Measurements from ENCODE around the gene LAGE3.
"Not testable (repeated sequence)": the region's sequence is repeated elsewhere in the genome, so short reads cannot be mapped to it uniquely, and the experiment has no call there.

Gene LAGE3

DNA sequence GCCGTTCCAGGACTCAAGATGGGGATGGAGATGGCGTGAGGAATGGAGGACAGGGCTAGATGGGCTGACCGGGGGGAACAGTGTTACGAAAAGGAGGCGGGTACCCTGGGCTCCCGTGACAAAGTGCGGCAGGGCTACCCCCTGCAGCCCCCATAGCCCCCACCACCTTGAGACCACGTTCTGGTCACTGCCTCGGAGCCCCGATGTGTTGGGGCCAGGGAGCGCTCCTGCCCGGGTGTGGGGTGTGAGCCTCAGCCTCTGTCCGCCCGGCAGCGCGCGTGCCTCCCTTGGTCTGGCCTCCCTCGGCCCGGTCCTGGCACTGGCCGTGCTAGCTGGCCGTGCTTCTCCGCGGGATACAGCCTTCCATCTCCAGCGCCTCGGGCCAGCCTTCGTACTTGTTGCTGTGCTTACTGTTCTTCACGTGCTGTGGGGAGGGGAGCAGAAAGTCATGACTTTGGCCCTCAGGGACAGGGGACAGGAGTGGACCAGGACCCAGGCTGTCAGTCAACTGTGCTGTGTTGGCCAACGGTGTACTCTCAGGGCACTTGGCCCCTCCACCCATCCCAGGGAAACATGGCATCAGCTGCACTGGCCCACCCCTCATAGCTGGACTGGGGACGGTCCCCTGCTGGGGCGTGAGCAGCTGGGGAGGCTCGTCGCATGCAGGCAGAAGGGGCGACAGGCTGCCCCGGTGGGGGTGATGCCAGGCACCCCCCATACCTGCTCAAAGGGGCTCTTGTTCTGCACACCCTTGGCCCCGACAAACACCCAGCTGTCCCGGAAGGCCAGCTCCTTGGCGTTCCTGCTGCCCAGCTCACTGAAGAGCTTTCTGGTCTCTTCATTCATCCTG, 27.6 kb upstream of the LAGE3 start:
- DNase-seq = peak in 1 of 42 donors; percentile 5
- intact Hi-C loops (cut with DNase I) = no loop called here

GRCh38 chrX:154505734-154506133, 26.7 kb upstream of the LAGE3 start:
- intact Hi-C loops (cut with DNase I) = no loop called here
- peak in 4 of 42 donors; percentile 23 to 47 (median 32) for DNase-seq

DNA sequence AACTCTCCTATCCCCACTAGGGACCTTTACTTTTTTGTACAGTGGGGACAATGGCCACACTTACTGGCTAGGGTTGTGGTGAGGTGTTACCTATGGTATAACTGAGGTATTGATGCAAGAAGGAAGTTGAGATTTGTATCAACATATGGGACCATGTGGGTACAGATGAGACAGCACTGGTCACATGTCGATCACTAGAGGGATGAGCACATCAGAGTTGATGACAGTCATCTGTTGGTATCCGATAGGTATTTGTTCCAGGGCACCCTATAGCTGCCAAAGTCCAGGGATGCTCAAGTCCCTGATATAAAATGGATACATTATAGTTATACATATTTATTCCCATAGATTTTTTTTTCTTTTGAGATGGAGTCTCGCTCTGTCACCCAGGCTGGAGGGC, 23.9 kb upstream of the LAGE3 start:
- DNase-seq = no peak
- intact Hi-C loops (cut with DNase I) = no loop called here

DNA sequence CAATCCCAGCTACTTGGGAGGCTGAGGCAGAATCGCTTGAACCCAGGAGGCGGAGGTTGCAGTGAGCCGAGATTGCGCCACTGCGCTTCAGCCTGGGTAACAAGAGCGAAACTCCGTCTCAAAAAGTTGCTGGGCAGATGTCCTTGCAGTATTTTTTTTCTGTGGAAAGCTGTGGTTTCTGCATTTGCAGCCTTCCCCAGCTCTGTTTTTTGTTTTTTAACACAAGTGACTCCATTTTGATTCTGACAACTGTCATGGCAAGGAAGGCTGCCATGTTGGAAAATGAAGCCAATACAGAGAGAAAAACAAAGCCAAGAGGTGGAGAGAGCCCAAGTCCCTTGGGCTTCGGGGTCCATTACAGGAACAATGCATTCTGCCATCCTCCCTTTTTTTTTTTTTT, 23.0 kb upstream of the LAGE3 start:
- no peak for DNase-seq
- intact Hi-C loops (cut with DNase I) = no loop called here

- intact Hi-C loops (cut with DNase I); DNase-seq: not testable (repeated sequence)
Measured at GRCh38 chrX:154501423-154501822, 22.3 kb upstream of the LAGE3 start.

GRCh38 chrX:154496591-154497137, 17.6 kb upstream of the LAGE3 start:
- intact Hi-C loops (cut with DNase I); DNase-seq: not testable (repeated sequence)

DNA sequence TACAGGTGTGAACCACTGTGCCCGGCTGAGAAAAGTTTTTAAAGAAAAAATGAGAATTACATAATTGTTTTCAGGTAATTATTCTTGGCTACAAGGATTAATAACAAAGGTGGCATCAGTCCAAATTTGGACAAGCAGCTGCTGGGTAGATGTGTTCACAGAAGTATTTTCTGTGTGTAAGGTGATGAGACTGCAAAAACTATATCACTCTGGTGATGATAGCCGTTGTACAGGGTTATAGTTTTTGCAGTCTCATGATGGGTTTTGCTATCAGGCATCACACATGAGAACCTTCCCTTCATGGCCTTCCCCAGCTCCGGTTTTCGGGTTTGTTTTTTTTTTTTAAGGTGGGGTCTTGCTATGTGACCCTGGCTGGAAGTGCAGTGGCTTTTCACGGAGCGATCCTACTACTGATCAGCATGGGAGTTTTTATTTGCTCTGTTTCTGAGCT, 16.4 kb upstream of the LAGE3 start:
- intact Hi-C loops (cut with DNase I) = no loop called here
- DNase-seq = no peak

GRCh38 chrX:154494715-154495114, 15.6 kb upstream of the LAGE3 start:
- intact Hi-C loops (cut with DNase I) = no loop called here
- DNase-seq = no peak

- intact Hi-C loops (cut with DNase I) = no loop called here
- DNase-seq = peak; percentile 86 to 97 (median 94)
Measured at GRCh38 chrX:154490414-154491083, 11.5 kb upstream of the LAGE3 start, which contains the start of gene SLC10A3. Gene SLC10A3, minus strand, starts transcription at chrX:154490629. Its CDS starts 1,689 bp downstream, at chrX:154488940.

DNA sequence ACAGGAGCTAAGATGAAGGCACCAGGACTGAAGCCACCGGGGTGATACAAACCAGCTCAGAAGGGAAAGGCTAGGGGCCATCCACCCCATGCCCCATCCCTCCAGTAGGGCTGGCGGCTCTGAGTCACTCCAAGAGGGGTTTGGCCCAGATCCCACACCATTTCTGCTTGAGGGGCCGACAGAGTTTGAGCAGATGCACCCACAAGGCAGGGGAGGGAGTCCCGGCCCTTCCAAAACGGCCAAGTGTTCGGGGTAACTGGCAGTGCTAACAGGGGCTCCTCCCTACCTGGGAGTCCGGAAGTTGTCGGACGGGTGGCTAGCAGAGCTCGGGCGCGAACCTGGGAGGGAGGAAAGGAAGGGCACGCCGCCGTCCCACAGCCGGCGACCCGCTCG, 10.9 kb upstream of the LAGE3 start:
- intact Hi-C loops (cut with DNase I) = no loop called here
- peak in 2 of 42 donors; percentile 13 to 24 for DNase-seq

- intact Hi-C loops (cut with DNase I) = no loop called here
- DNase-seq = no peak
Measured at GRCh38 chrX:154489182-154489581, 10.1 kb upstream of the LAGE3 start.

DNA sequence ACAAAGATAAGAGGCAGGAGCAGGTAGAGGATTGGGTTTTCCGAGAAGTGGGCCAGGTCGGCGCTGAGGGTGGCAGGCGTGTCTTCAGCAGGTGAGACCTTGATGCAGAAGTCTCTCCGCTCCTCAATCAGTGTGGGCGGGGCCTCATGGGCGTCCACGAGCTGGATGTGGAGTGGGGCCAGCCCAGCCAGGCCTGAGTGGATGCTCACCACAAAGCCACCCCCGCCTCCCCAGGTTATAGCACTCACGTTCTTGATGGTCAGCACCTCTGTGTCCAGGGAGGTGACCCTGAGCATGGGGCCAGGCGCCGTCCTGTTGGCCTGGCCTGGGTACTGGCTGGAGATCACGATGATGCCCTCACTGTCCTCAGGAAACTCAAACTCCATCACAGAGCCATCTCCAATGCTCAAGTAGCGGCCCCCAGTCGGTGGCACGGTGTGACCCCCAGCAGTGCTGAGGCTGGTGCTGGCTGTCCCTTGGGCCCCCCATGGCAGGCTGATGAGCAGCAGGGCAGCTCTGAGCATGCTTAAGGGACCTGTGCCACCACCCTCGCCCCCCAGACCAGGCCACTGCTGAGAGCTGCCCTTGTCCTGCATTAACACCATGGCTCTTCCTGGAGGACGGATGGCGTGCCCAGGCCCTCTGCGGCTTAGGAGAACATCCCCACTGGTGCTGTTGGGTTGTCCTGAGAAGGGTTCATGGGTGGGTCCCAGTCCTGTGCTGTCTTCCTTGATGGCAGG, 9.4 kb upstream of the LAGE3 start:
- DNase-seq = no peak
- intact Hi-C loops (cut with DNase I) = no loop called here

DNA sequence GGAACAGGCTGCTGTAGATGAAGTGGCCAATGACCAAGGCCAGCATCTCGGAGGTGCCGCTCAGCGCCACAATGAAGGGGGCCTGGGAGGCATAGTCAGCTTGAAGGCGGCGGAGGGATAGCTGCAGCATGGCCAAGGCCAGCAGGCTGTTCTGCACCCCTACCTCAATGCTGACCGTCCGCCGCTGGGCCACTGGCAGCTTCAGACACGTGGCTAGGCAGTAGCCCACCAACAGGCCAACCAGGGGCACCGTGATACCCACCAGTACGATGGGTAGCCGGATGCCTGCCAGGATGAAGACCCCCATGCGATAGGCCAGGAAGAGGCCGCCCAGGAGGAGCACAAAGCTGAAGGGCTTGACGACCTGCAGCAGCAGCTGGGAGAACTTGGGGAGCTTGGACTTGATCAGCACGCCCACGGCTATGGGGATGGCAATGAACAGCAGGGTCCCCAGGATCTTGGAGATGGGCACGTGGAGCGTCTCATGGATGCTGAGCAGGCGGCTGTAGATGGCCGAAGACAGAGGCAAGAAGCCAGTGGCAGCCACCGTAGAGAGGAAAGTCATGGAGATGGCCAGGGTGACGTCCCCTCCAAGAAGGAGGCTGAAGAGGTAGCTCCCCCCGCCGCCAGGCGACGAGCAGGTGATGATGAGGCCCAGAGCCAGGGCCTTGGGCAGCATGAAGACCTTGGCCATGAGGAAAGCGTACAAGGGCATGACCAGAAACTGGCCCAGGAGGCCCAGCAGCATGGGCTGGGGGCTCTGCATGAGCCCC, 8.6 kb upstream of the LAGE3 start:
- intact Hi-C loops (cut with DNase I) = no loop called here
- DNase-seq = no peak

GRCh38 chrX:154486396-154487207, 7.5 kb upstream of the LAGE3 start, which contains the start of gene UBL4A:
Gene UBL4A, minus strand, starts transcription at chrX:154486615. Its CDS starts 31 bp downstream, at chrX:154486584.
- intact Hi-C loops (cut with DNase I) = no loop called here
- DNase-seq = peak in 34 of 42 donors; percentile 20 to 76 (median 47)

GRCh38 chrX:154486052-154486395, 6.9 kb upstream of the LAGE3 start:
- DNase-seq = peak in 18 of 42 donors; percentile 7 to 54 (median 33)
- intact Hi-C loops (cut with DNase I) = no loop called here

DNA sequence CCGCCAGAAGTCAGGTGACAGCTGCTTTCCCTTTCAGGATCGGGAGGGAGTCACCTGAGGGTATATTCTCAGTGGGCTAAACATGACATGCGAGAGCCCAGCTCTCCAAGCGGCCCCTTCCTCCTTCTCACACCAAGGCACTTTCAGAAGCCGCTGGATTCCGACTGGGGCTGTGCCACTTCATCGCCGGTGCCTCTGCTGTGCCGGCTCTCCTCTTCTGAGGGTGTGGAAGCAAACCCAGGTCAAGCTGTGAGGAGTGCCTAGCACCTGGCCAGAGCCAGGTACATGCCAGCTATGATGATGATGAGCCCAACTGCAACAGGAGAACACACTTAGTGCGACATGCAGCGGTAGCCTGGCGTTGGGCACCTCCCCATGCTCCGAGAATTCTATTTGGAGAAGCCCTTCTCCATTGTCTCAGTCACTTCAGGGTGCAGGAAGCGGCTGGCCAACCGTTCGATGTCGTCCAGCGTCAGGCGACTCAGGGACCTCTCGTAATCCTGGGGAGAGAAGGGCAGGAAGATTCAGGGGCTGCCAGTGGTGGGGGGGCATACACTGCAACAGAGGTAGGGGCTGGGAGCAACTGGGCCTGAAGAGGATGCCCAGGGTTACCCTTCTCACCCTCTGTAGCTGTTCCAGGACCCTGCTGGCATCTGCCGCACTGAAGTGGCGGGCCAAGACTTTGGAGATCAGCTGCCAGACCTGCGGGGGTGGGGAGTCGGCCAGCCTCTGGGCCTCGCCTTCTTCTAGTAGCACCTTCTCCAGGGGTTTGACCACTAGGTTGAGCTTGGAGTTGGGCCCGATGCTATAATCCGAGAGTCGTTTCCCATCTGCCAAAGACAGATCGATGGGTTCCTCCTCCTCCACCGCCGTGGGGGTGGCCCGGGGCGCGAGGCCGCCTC, 6.3 kb upstream of the LAGE3 start:
- intact Hi-C loops (cut with DNase I) = no loop called here
- peak in 1 of 42 donors; percentile 17 for DNase-seq
